Measurements from ENCODE around the gene DYSF.

- no peak for TF ChIP-seq CTCF (IDR thresholded peaks at IDR 0.05)
- TF ChIP-seq POLR2A (IDR thresholded peaks at IDR 0.05) = no peak
- TF ChIP-seq POLR2AphosphoS5 (IDR thresholded peaks at IDR 0.05) = no peak
- no peak for TF ChIP-seq EP300 (IDR thresholded peaks at IDR 0.05; ENCODE audit: low read depth)
Measured at GRCh38 chr2:71465961-71466300, 12.6 kb downstream of the DYSF start.

Data from transverse colon (tissue), 4 donors.